Fibroblast of the aortic adventitia (primary cell): Measurements from ENCODE around the gene PIK3C2G. TPM values are rescaled to one million over a fixed set of nuclear protein-coding genes. Genes with fewer than 3 reads are reported as not detected.

Experiments used
- DNase-seq: peaks from one replicate; pipeline ENCODE4 v3.0.0-alpha.2; 2010; ENCODE audit warnings: low read depth
- H3K4me3 ChIP-seq: 2 replicates; pipeline ENCODE4 v1.5.1; 2011; ENCODE audit warnings: low read depth, mild to moderate bottlenecking, control low read depth, low read length, moderate library complexity
- total RNA-seq: library from RNA; depleted of rRNA; stranded (reverse); fragments of >200 nt; gene quantifications from 2 replicates; pipeline ENCODE4 v1.2.3, GENCODE V29; 2012; ENCODE audit warnings: low replicate concordance
- TF ChIP-seq, protein P1 (sequence below): IDR thresholded peaks from 2 replicates; pipeline ENCODE4 v1.5.1; 2011; ENCODE audit warnings: mild to moderate bottlenecking, low read length, control low read depth, inconsistent platforms; ENCODE audit not compliant: insufficient read depth

The PIK3C2G gene
- total RNA-seq, 1 donor = 0.09 TPM

GRCh38 chr12:18355429-18355828 lies 94.1 kb downstream of the PIK3C2G start:
- no peak overlapping the region for H3K4me3 ChIP-seq
- no peak for DNase-seq
- TF ChIP-seq, protein P1, sequence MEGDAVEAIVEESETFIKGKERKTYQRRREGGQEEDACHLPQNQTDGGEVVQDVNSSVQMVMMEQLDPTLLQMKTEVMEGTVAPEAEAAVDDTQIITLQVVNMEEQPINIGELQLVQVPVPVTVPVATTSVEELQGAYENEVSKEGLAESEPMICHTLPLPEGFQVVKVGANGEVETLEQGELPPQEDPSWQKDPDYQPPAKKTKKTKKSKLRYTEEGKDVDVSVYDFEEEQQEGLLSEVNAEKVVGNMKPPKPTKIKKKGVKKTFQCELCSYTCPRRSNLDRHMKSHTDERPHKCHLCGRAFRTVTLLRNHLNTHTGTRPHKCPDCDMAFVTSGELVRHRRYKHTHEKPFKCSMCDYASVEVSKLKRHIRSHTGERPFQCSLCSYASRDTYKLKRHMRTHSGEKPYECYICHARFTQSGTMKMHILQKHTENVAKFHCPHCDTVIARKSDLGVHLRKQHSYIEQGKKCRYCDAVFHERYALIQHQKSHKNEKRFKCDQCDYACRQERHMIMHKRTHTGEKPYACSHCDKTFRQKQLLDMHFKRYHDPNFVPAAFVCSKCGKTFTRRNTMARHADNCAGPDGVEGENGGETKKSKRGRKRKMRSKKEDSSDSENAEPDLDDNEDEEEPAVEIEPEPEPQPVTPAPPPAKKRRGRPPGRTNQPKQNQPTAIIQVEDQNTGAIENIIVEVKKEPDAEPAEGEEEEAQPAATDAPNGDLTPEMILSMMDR = no peak

- no peak for DNase-seq
- no peak overlapping the region for H3K4me3 ChIP-seq
- TF ChIP-seq, protein P1 = no peak
Observed at GRCh38 chr12:18358077-18358476, 96.8 kb downstream of the PIK3C2G start.

DNA sequence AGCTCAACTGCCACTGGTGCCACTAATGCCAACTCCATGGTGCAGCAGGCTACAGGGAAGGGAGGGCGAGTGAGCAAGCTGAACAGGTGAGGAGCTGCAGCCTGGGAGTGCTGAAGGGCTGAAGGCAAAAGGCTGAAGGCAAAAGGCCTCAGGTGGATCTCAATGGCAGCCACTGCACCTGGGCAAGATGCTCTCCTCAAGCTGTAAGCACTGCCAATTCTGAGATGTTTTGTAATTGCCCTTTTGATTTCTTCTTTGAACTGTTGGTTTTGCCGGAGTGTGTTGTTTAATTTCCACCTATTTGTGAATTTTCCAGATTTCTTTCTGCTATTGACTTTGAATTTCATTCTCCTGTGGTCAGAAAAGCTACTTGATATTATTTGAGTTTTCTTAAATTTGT lies 97.6 kb downstream of the PIK3C2G start:
- no peak overlapping the region for H3K4me3 ChIP-seq
- DNase-seq = no peak
- TF ChIP-seq, protein P1 = no peak

GRCh38 chr12:18361433-18361832 lies 100.1 kb downstream of the PIK3C2G start:
- DNase-seq = no peak
- TF ChIP-seq, protein P1 = no peak
- H3K4me3 ChIP-seq = no peak overlapping the region

DNA sequence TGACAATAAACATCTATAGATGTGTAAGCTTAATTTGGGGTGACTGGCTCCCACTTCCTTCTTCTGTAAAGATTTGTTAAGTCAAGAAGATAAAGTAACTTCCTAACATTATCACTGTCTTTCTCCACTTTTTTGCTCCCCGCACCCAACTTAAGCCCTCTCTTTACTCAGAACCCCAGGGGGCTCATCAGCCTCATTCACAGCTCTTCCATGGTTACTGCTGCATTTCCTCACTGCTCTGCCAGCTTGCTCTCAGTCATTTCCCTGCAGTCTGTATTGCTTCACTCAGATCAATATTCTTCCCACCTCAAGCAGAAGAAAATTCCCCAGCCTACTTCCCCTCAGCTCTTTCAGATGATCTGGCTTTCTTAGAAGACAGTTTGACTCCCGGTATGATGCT lies 102.0 kb downstream of the PIK3C2G start:
- TF ChIP-seq, protein P1 = no peak
- no peak for DNase-seq
- no peak overlapping the region for H3K4me3 ChIP-seq

- TF ChIP-seq, protein P1 = no peak
- no peak overlapping the region for H3K4me3 ChIP-seq
- DNase-seq = no peak
Observed at GRCh38 chr12:18368594-18368993, 107.3 kb downstream of the PIK3C2G start.

GRCh38 chr12:18373181-18373580 lies 111.9 kb downstream of the PIK3C2G start:
- DNase-seq = no peak
- TF ChIP-seq, protein P1 = no peak
- no peak overlapping the region for H3K4me3 ChIP-seq
